Fibroblast of the aortic adventitia (primary cell): ENCODE results near the gene REEP3. TPM values are rescaled to one million over a fixed set of nuclear protein-coding genes. Genes with fewer than 3 reads are reported as not detected.

ENCODE experiments used
- DNase-seq: peaks from one replicate; pipeline ENCODE4 v3.0.0-alpha.2; 2010; ENCODE audit warnings: low read depth
- H3K4me3 ChIP-seq: 2 replicates; pipeline ENCODE4 v1.5.1; 2011; ENCODE audit warnings: low read depth, mild to moderate bottlenecking, control low read depth, low read length, moderate library complexity
- total RNA-seq: library from RNA; depleted of rRNA; stranded (reverse); fragments of >200 nt; gene quantifications from 2 replicates; pipeline ENCODE4 v1.2.3, GENCODE V29; 2012; ENCODE audit warnings: low replicate concordance
- TF ChIP-seq, protein P1 (sequence below): IDR thresholded peaks from 2 replicates; pipeline ENCODE4 v1.5.1; 2011; ENCODE audit warnings: mild to moderate bottlenecking, low read length, control low read depth, inconsistent platforms; ENCODE audit not compliant: insufficient read depth

Gene REEP3
- total RNA-seq, 1 donor = 95.1 TPM

- no peak overlapping the region for H3K4me3 ChIP-seq
- TF ChIP-seq, protein P1, sequence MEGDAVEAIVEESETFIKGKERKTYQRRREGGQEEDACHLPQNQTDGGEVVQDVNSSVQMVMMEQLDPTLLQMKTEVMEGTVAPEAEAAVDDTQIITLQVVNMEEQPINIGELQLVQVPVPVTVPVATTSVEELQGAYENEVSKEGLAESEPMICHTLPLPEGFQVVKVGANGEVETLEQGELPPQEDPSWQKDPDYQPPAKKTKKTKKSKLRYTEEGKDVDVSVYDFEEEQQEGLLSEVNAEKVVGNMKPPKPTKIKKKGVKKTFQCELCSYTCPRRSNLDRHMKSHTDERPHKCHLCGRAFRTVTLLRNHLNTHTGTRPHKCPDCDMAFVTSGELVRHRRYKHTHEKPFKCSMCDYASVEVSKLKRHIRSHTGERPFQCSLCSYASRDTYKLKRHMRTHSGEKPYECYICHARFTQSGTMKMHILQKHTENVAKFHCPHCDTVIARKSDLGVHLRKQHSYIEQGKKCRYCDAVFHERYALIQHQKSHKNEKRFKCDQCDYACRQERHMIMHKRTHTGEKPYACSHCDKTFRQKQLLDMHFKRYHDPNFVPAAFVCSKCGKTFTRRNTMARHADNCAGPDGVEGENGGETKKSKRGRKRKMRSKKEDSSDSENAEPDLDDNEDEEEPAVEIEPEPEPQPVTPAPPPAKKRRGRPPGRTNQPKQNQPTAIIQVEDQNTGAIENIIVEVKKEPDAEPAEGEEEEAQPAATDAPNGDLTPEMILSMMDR = no peak
- DNase-seq = no peak
These were observed 16.9 kb upstream of the REEP3 start for GRCh38 chr10:63504145-63504881.

- H3K4me3 ChIP-seq = no peak overlapping the region
- DNase-seq = no peak
- TF ChIP-seq, protein P1 = no peak
These were observed 15.6 kb upstream of the REEP3 start for GRCh38 chr10:63505562-63505961.

GRCh38 chr10:63506554-63506953 is 14.6 kb upstream of the REEP3 start:
- TF ChIP-seq, protein P1 = no peak
- no peak overlapping the region for H3K4me3 ChIP-seq
- DNase-seq = no peak

GRCh38 chr10:63515002-63515763 is 6.0 kb upstream of the REEP3 start:
- DNase-seq = peak; percentile 51

DNA sequence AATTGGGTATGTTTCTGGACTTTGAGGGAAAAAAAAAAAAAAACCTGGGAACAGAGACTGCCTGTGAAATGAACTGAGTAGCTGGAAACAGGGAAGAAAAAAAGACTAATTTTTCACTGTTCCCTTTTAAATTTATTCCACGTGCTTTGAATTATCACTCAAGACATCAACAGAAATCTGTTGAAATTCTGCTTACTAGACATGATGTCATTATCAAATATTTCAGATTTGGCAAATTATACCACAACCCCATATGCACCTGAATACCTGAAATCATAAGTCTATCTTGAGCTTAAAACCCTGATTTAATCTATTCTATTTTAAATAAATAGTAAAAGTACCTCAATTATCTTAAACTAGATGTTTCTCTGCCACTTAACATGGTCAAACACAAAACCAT is 5.0 kb upstream of the REEP3 start:
- no peak for DNase-seq
- TF ChIP-seq, protein P1 = no peak
- no peak overlapping the region for H3K4me3 ChIP-seq

More at GRCh38 chr10:63515002-63515763, 6.0 kb upstream of the REEP3 start:
- H3K4me3 ChIP-seq = no peak overlapping the region
- TF ChIP-seq, protein P1 = no peak

DNA sequence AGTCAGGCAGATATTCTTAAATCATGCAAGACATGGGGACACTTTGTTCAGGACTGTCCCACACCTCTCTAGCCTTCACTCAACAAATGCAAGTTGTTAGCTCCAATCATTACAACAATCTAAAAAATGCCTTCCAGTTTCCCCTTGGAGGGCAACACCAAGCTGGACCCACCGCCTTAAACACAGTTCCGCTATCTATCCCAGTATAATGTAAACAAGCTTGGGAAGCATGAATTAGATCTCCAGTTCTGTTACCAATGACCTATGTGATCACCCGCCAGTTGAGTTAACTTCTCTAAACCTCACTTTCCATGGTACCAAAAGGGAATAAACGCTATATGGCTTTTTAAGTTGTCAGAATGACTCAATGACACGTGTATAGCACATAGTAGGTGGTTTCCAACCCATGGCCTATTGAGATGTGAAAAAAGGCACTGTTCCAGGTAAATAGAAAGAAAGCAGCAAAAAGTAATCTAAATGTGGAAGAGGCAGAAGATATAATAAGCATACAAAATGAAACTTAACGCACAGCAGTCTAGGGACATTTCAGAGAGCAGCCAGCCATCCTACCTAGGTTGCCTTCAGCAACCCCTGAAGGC is 2.4 kb upstream of the REEP3 start:
- TF ChIP-seq, protein P1 = no peak
- no peak overlapping the region for H3K4me3 ChIP-seq
- DNase-seq = no peak
